Gastroesophageal sphincter (tissue), 3 donors: ENCODE measurements around the gene MS4A5.

Experiments
- CTCF ChIP-seq, 4 experiments: fragments of 200-600 bp in 2 of 4; fragments of 450-650 bp in 2 of 4; sonication (generic) in 1 of 4; IDR thresholded peaks; one replicate each; pipeline ENCODE4 v1.5.1; 2017 to 2019; ENCODE audit warnings: antibody characterized with exemption in 4 of 4, mild to moderate bottlenecking in 2 of 4, moderate library complexity in 2 of 4
- EP300 ChIP-seq: sonication (generic); formaldehyde crosslinking; IDR thresholded peaks from one replicate; pipeline ENCODE4 v1.6.1; 2017; ENCODE audit warnings: antibody characterized with exemption, mild to moderate bottlenecking
- POLR2A ChIP-seq, 2 donors: fragments of 450-650 bp; IDR thresholded peaks; one replicate each; pipeline ENCODE4 v1.6.1; 2017; ENCODE audit warnings: antibody characterized with exemption in 2 of 2, mild to moderate bottlenecking in 2 of 2, moderate library complexity in 1 of 2
- POLR2AphosphoS5 ChIP-seq: sonication (generic); formaldehyde crosslinking; IDR thresholded peaks from one replicate; pipeline ENCODE4 v1.6.1; 2017; ENCODE audit warnings: antibody characterized with exemption

- no peak for TF ChIP-seq POLR2A (IDR thresholded peaks at IDR 0.05)
- no peak for TF ChIP-seq EP300
- TF ChIP-seq CTCF (IDR thresholded peaks at IDR 0.05) = no peak
- no peak for TF ChIP-seq POLR2AphosphoS5
Measured at GRCh38 chr11:60389279-60389910, 40.0 kb upstream of the MS4A5 start.
